ENCODE results near the gene MNAT1. TPM values are rescaled to one million over a fixed set of nuclear protein-coding genes. Genes with fewer than 3 reads are reported as not detected.

Gene MNAT1
- total and polyA plus RNA-seq, 2 experiments from 2014 or later, result 34.4 to 60.9 TPM

DNA sequence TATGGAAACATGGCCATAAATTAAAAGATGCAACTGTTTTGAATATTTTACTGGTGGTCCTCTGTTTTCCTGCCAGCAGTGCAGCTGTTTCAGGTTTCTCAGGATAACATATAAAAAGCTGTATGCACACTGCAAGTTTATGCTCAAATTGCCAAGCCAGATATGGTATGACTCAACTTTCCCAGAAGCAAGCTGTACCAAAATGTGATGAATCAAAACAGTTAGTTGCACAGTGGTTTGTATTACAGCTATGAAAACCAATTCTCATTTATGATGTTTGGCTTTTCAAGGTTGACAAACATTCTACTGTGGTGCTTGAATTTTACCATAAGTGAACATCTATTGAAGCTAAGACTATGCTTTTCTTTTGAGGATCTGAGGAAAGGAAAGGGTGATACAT lies 230.8 kb downstream of the MNAT1 start:
- Histone ChIP-seq H3K36me3 (replicated peaks; ENCODE audit: insufficient read depth, low read depth) (no peaks in the 10 kb centered on the region), H3K9me2 (replicated peaks; ENCODE audit: insufficient read depth) (no peaks in the 10 kb centered on the region), H3K27ac (peak overlapping the region; percentile 4), H3K79me2 (peaks cover 4% of the 10 kb centered on the region), H3K4me3 (no peak overlapping the region), H3K27me3 (no peaks in the 10 kb centered on the region), H3K4me1 (ENCODE audit: insufficient read depth) (peaks cover 8% of the 10 kb centered on the region), H3K9me3 (ENCODE audit: low read depth) (no peaks in the 10 kb centered on the region), H2AFZ (no peak overlapping the region), H4K20me1 (ENCODE audit: insufficient read depth, poor library complexity, severe bottlenecking) (no peaks in the 10 kb centered on the region), H3K4me2 (no peak overlapping the region)
- peak; percentile 22 for DNase-seq (ENCODE audit: low spot score)
- TF ChIP-seq EZH2 (IDR thresholded peaks at IDR 0.05; ENCODE audit: borderline replicate concordance), result no peak
- TF ChIP-seq EZH2phosphoT487 (IDR thresholded peaks at IDR 0.05; ENCODE audit: low read depth, severe bottlenecking, unreplicated experiment), result peak; percentile 41

DNA sequence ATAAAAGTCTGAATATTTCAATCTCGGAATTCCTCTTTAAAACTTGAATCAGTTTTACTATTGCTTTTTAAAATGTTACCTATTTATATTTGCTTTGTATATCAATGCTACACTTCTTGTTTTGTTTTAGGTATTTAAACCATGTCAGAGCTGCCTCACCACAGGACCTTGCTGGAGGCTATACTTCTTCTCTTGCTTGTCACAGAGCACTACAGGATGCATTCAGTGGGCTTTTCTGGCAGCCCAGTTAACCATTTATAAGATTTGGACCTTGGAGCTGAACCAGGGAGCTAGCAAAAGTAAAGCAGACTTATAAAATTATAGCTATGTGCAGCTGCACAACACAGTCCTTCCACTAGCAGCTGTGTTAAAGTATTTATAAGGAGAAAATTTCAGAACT lies 233.5 kb downstream of the MNAT1 start:
- H3K4me1 ChIP-seq (ENCODE audit: insufficient read depth), result peaks cover 8% of the 10 kb centered on the region
- H3K36me3 ChIP-seq (replicated peaks; ENCODE audit: insufficient read depth, low read depth), result no peaks in the 10 kb centered on the region
- H3K4me2 ChIP-seq, result peak overlapping the region; percentile 9
- no peaks in the 10 kb centered on the region for H3K27me3 ChIP-seq
- H2AFZ ChIP-seq, result no peak overlapping the region
- no peak for DNase-seq (ENCODE audit: low spot score)
- TF ChIP-seq, protein P1, sequence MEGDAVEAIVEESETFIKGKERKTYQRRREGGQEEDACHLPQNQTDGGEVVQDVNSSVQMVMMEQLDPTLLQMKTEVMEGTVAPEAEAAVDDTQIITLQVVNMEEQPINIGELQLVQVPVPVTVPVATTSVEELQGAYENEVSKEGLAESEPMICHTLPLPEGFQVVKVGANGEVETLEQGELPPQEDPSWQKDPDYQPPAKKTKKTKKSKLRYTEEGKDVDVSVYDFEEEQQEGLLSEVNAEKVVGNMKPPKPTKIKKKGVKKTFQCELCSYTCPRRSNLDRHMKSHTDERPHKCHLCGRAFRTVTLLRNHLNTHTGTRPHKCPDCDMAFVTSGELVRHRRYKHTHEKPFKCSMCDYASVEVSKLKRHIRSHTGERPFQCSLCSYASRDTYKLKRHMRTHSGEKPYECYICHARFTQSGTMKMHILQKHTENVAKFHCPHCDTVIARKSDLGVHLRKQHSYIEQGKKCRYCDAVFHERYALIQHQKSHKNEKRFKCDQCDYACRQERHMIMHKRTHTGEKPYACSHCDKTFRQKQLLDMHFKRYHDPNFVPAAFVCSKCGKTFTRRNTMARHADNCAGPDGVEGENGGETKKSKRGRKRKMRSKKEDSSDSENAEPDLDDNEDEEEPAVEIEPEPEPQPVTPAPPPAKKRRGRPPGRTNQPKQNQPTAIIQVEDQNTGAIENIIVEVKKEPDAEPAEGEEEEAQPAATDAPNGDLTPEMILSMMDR (IDR thresholded peaks at IDR 0.05; ENCODE audit: poor library complexity), result no peak
- TF ChIP-seq EZH2phosphoT487 (IDR thresholded peaks at IDR 0.05; ENCODE audit: low read depth, severe bottlenecking, unreplicated experiment), result no peak
- no peak for TF ChIP-seq EZH2 (IDR thresholded peaks at IDR 0.05; ENCODE audit: borderline replicate concordance)
- H3K4me3 ChIP-seq, result no peak overlapping the region
- no peaks in the 10 kb centered on the region for H3K9me2 ChIP-seq (replicated peaks; ENCODE audit: insufficient read depth)
- H3K27ac ChIP-seq, result no peak overlapping the region
- no peaks in the 10 kb centered on the region for H3K9me3 ChIP-seq (ENCODE audit: low read depth)
- 61% methylated on average over 1 of the region's 1 CpG for WGBS (ENCODE audit: low lambda C conversion rate, missing lambda C conversion rate)
- no peaks in the 10 kb centered on the region for H4K20me1 ChIP-seq (ENCODE audit: insufficient read depth, poor library complexity, severe bottlenecking)
- H3K79me2 ChIP-seq, result peaks cover 4% of the 10 kb centered on the region

DNA sequence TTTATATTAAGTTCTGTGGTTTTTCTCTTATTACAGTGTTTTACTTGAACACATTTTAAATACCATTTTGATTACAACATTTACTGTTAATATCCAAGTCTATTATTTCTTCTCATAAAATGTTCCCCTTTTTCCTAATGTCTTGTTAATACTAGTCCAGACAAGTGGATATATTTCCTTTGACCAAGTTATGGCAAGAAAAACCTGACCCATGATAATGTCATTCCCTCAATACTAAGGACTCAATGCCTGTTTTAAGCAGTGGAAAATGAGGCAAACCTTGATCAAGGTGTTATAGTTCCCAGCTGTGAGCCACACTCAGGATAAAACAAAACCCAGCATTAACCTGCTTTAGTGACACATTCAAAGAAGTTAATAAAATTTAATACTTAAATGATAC lies 234.1 kb downstream of the MNAT1 start:
- H3K9me3 ChIP-seq (ENCODE audit: low read depth), result no peaks in the 10 kb centered on the region
- no peak overlapping the region for H3K27ac ChIP-seq
- no peak overlapping the region for H3K4me2 ChIP-seq
- no peaks in the 10 kb centered on the region for H3K36me3 ChIP-seq (replicated peaks; ENCODE audit: insufficient read depth, low read depth)
- no peak for DNase-seq (ENCODE audit: low spot score)
- H3K4me1 ChIP-seq (ENCODE audit: insufficient read depth), result peaks cover 8% of the 10 kb centered on the region
- H3K9me2 ChIP-seq (replicated peaks; ENCODE audit: insufficient read depth), result no peaks in the 10 kb centered on the region
- no peak for TF ChIP-seq EZH2 (IDR thresholded peaks at IDR 0.05; ENCODE audit: borderline replicate concordance)
- TF ChIP-seq, protein P1 (IDR thresholded peaks at IDR 0.05; ENCODE audit: poor library complexity), result no peak
- no peak for TF ChIP-seq EZH2phosphoT487 (IDR thresholded peaks at IDR 0.05; ENCODE audit: low read depth, severe bottlenecking, unreplicated experiment)
- H3K4me3 ChIP-seq, result no peak overlapping the region
- no peaks in the 10 kb centered on the region for H3K27me3 ChIP-seq
- H4K20me1 ChIP-seq (ENCODE audit: insufficient read depth, poor library complexity, severe bottlenecking), result no peaks in the 10 kb centered on the region
- H3K79me2 ChIP-seq, result peaks cover 4% of the 10 kb centered on the region
- H2AFZ ChIP-seq, result no peak overlapping the region

DNA sequence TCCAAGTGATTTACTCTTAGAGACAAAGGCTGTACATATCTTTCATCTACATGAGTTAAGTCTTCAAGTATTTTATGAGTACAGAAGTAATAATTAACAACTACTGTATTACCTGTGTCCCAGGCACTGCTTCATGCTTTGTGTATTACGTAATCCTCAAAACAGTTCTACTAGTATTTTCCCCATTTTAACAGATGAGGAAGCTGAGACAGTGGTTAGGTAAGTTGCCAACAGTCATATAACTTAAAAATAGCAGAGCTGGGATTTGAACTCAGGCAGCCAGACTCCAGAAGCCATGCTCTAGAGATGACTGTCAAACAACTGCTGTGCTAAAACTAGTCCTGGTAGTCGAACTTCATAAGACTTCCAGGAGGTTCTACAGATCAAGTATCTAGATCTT lies 235.6 kb downstream of the MNAT1 start:
- Histone ChIP-seq H3K79me2 (peaks cover 4% of the 10 kb centered on the region), H3K4me3 (no peak overlapping the region), H3K4me2 (no peak overlapping the region), H3K4me1 (ENCODE audit: insufficient read depth) (peaks cover 4% of the 10 kb centered on the region), H4K20me1 (ENCODE audit: insufficient read depth, poor library complexity, severe bottlenecking) (no peaks in the 10 kb centered on the region), H3K9me3 (ENCODE audit: low read depth) (no peaks in the 10 kb centered on the region), H3K27me3 (no peaks in the 10 kb centered on the region), H3K36me3 (replicated peaks; ENCODE audit: insufficient read depth, low read depth) (no peaks in the 10 kb centered on the region), H3K9me2 (replicated peaks; ENCODE audit: insufficient read depth) (no peaks in the 10 kb centered on the region), H2AFZ (no peak overlapping the region), H3K27ac (no peak overlapping the region)
- 90% methylated on average over 2 of the region's 2 CpGs for whole genome bisulfite sequencing (ENCODE audit: low lambda C conversion rate, missing lambda C conversion rate)
- DNase-seq (ENCODE audit: low spot score), result no peak
- TF ChIP-seq, protein P1 (IDR thresholded peaks at IDR 0.05; ENCODE audit: poor library complexity), result no peak
- TF ChIP-seq EZH2phosphoT487 (IDR thresholded peaks at IDR 0.05; ENCODE audit: low read depth, severe bottlenecking, unreplicated experiment) (no peak), EZH2 (IDR thresholded peaks at IDR 0.05; ENCODE audit: borderline replicate concordance) (no peak)

Measured in hepatocyte (in vitro differentiated cells).